ENCODE measurements around the gene KIF26B.

KIF26B gene

DNA sequence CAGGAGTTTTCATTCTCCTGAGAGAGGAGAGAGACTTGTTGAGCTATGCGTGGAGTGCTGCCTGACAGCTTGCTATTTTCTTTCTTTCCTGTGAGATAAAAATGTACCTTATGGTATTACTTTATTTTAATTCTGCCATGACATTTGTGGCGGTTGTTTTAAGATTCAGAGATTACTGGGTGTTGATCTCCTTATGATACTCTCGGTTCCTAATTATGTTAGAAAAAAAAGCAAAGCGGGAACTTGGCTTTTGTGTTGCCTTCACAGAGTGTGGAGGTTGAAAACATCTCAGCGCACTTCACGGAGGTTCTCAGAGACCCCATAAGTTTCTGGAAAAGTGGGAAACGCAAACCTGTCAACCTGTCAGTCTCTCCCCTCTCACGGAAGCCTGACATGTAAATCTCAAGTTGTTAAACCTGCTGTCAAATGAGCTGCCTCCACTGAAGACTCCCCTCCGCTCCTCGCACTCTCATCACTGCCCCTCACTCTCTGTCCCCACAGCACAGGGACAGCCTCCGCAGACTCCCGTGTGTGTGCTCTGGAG is 405.6 kb downstream of the KIF26B start:
- DNase-seq (ENCODE audit: low read depth in 2 of 2) = no peak

DNA sequence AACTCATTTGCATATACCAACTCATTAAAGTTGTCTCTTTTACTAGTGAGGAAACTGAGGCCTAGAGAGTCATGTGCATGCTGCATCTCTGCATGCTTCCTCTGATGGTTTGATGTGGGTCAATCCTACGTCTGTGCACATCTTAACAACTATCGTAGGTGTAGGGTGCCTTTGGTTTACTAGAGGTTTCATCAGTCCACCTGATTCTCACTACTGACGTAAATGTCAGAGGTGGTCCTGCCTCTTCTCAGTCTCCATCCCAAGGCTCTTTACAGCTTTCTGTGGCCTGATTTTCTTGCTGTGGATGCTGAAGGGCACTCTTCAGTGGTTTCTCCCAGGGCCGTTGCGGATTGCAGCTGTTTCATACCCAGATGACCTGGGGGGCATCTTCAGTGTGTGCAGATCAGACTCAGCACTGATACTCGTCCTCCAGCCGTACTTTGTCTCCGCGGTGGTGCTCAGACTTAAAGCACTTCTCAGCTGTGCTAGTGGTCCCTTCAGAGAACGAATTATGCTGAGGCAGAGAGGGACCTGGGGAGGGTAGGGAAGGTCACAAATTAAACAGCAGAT is 407.0 kb downstream of the KIF26B start:
- no peak for DNase-seq (ENCODE audit: low read depth in 2 of 2)

- DNase-seq (ENCODE audit: low read depth in 2 of 2) = no peak
Measured at GRCh38 chr1:245566134-245566533, 411.3 kb downstream of the KIF26B start.

GRCh38 chr1:245566952-245567351 is 412.2 kb downstream of the KIF26B start:
- DNase-seq (ENCODE audit: low read depth in 2 of 2) = no peak

- DNase-seq (ENCODE audit: low read depth in 2 of 2) = no peak
Measured at GRCh38 chr1:245571815-245572294, 417.1 kb downstream of the KIF26B start.

DNA sequence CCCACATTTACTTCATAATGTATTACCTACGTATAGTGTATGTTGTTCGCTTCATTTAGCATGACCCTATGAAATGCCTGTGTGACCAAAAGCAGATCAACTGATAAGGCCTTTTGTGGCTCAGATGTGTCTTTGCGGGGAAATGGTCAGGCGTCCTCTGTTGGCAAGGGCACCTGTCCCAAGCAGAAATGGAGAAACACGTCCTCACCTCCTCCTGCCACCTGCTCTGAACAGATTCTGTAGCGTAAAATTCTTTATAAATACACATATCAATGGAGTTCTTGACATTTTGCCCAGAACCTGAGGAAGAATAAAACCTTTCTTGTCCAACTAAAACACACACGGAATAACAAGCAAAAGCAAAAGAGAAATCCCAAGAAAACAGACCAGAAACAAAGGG is 417.9 kb downstream of the KIF26B start:
- no peak for DNase-seq (ENCODE audit: low read depth in 2 of 2)

- DNase-seq (ENCODE audit: low read depth in 2 of 2) = no peak
Measured at GRCh38 chr1:245575710-245576109, 420.9 kb downstream of the KIF26B start.

DNA sequence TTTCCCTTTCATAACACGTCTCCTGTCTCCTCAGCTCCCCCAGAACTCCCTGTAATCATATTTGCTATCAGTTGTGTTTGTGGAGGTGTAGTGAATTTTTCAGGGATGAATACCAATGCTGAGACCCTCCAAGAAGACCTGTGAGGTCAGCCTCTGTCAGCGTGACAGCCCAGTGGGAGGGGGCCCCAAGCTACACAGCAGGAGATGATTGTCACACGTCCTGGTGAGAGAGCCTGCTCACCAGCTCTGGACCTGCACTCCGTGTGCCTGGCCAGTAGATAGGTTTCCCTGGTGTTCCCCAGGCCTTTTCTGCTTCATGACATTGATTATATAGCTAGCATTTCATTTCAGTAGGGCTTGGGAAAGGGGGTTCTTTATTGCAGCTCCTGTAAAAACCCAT is 421.5 kb downstream of the KIF26B start:
- no peak for DNase-seq (ENCODE audit: low read depth in 2 of 2)

DNA sequence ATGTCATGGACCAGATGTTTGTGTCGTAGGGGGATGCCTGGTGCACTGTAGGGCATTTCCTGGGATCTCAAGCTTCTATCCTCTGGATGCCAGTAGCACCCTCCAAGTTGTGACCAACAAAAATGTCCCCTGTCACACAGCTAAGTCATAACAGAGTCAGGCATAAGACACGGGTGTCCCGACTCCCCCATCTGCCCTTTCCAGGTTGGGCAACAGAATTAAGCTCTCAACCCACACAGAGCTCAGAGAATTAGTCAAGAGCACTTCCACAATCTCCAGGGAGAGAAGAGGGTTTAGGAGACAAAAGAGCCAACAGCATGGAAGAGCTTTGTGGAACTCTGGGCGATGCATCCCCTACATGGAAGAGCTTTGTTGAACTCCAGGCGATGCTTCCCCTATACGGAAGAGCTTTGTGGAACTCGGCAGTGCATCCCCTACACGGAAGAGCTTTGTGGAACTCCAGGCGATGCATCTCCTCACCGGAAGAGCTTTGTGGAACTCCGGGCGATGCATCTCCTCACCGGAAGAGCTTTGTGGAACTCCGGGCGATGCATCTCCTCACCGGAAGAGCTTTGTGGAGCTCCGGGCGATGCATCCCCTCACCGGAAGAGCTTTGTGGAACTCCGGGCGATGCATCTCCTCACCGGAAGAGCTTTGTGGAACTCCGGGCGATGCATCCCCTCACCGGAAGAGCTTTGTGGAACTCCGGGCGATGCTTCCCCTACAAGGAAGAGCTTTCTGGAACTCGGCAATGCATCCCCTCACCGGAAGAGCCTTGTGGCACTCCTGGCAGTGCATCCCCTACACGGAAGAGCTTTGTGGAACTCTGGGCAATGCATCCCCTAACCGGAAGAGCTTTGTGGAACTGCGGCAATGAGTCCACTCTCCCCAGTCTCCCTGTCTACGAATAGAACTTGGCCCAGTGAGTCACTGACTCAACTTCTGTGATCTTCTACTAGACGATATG is 422.7 kb downstream of the KIF26B start:
- no peak for DNase-seq (ENCODE audit: low read depth in 2 of 2)

- no peak for DNase-seq (ENCODE audit: low read depth in 2 of 2)
Measured at GRCh38 chr1:245578308-245578707, 423.5 kb downstream of the KIF26B start.

- no peak for DNase-seq (ENCODE audit: low read depth in 2 of 2)
Measured at GRCh38 chr1:245578771-245579170, 424.0 kb downstream of the KIF26B start.

- no peak for DNase-seq (ENCODE audit: low read depth in 2 of 2)
Measured at GRCh38 chr1:245579881-245580280, 425.1 kb downstream of the KIF26B start.

GRCh38 chr1:245580651-245581050 is 425.9 kb downstream of the KIF26B start:
- DNase-seq (ENCODE audit: low read depth in 2 of 2) = no peak

GRCh38 chr1:245582026-245582425 is 427.2 kb downstream of the KIF26B start:
- no peak for DNase-seq (ENCODE audit: low read depth in 2 of 2)

DNA sequence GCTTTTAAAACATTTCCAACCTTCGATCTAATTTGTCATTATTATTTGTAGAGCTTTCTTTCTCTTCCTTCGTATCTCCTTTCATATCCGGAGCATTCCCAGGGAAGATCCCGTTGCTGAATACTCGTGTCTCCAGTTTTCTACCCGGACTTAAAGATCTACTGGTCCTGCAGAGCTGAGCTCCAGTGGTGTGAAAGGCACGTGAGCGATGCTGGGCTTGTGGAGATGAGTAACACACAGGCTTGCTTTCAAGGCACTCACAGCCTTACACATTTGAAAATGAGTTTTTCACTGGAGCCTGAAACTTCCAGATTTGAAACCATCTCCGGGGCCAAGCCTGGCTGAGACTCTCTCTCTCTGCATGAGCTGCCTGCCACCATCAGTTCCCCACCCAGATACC is 428.3 kb downstream of the KIF26B start:
- no peak for DNase-seq (ENCODE audit: low read depth in 2 of 2)

- DNase-seq (ENCODE audit: low read depth in 2 of 2) = no peak
Measured at GRCh38 chr1:245583575-245584330, 429.0 kb downstream of the KIF26B start.

- DNase-seq (ENCODE audit: low read depth in 2 of 2) = no peak
Measured at GRCh38 chr1:245585252-245585959, 430.6 kb downstream of the KIF26B start.

- no peak for DNase-seq (ENCODE audit: low read depth in 2 of 2)
Measured at GRCh38 chr1:245587435-245588115, 432.8 kb downstream of the KIF26B start.

- no peak for DNase-seq (ENCODE audit: low read depth in 2 of 2)
Measured at GRCh38 chr1:245588116-245588639, 433.4 kb downstream of the KIF26B start.

- no peak for DNase-seq (ENCODE audit: low read depth in 2 of 2)
Measured at GRCh38 chr1:245589316-245589715, 434.5 kb downstream of the KIF26B start.

DNA sequence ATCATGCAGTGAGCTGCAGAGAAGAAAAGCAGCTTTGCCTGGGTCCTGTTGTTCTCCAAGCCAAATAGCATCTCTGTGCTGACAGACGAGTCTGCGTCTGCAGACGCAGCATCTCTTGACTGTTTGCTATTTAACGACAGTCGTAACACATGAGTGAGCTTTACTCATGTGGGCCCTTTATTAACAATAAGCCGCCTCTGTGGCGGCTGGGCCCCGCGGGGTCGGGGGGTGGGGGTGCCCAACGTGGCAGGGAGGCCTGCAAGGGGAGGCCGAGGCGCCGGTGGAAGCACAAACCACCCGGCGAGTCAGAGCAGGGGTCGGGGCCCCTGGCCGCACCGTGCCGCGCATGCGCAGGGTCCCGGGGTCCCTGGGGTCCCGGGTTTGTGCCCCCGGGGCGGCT is 435.1 kb downstream of the KIF26B start:
- DNase-seq (ENCODE audit: low read depth in 2 of 2) = no peak

Data from stimulated activated CD8-positive, alpha-beta memory T cell treated with anti-CD3 and anti-CD28 coated beads, Interleukin-7, amount 100 ng/mL, for 1 hour (primary cell).